HepG2 (cell line): ENCODE results near the gene MEG3. TPM values are rescaled to one million over a fixed set of nuclear protein-coding genes. Genes with fewer than 3 reads are reported as not detected.

Experiments
- ATF7-NPFF ChIP-seq: sonication (generic); formaldehyde crosslinking; IDR thresholded peaks from 2 replicates; pipeline ENCODE4 v1.8.1; 2023; ENCODE audit warnings: mild to moderate bottlenecking, low read depth, missing genetic modification reagents, moderate library complexity
- BCL6 ChIP-seq: IDR thresholded peaks from 2 replicates; pipeline ENCODE4 v1.6.1; 2016; ENCODE audit warnings: missing genetic modification reagents, missing compliant biosample characterization
- HNF1A ChIP-seq, 2 experiments: sonication (generic) in 1 of 2; formaldehyde crosslinking in 1 of 2; IDR thresholded peaks; 2 replicates each; pipeline versions ENCODE4 v1.4.0 to v1.6.1; 2016 to 2020; ENCODE audit warnings: borderline replicate concordance in 1 of 2, low read depth in 1 of 2, mild to moderate bottlenecking in 1 of 2, missing genetic modification reagents in 1 of 2
- PREB ChIP-seq: sonication (generic); formaldehyde crosslinking; IDR thresholded peaks from 2 replicates; pipeline ENCODE4 v1.4.0; 2020; ENCODE audit warnings: missing genetic modification reagents
- SALL1 ChIP-seq: sonication (generic); formaldehyde crosslinking; IDR thresholded peaks from 2 replicates; pipeline ENCODE4 v1.8.0; 2022; ENCODE audit warnings: mild to moderate bottlenecking, missing genetic modification reagents
- YY1 ChIP-seq: IDR thresholded peaks from 2 replicates; pipeline ENCODE4 v1.6.1; 2011; ENCODE audit warnings: low read length, low read depth, moderate library complexity, mild to moderate bottlenecking; ENCODE audit not compliant: insufficient read depth, insufficient replicate concordance
- ZBTB20 ChIP-seq: sonication (generic); formaldehyde crosslinking; IDR thresholded peaks from 2 replicates; pipeline ENCODE4 v1.8.1; 2023; ENCODE audit warnings: missing genetic modification reagents, low read depth, mild to moderate bottlenecking, borderline replicate concordance
- ZMAT5 ChIP-seq: sonication (generic); formaldehyde crosslinking; IDR thresholded peaks from 2 replicates; pipeline ENCODE4 v1.5.0; 2020; ENCODE audit warnings: mild to moderate bottlenecking, low read depth, missing genetic modification reagents, borderline replicate concordance
- ZNF33A ChIP-seq: sonication (generic); formaldehyde crosslinking; IDR thresholded peaks from 2 replicates; pipeline ENCODE4 v1.5.1; 2020; ENCODE audit warnings: missing genetic modification reagents, mild to moderate bottlenecking, moderate library complexity, borderline replicate concordance
- ZNF616 ChIP-seq: sonication (generic); formaldehyde crosslinking; IDR thresholded peaks from 2 replicates; pipeline ENCODE4 v1.5.0; 2020; ENCODE audit warnings: low read depth, mild to moderate bottlenecking, missing genetic modification reagents
- ZNF775 ChIP-seq: sonication (generic); formaldehyde crosslinking; IDR thresholded peaks from 2 replicates; pipeline ENCODE4 v1.4.0; 2020; ENCODE audit warnings: missing genetic modification reagents, mild to moderate bottlenecking, moderate library complexity, borderline replicate concordance
- ZNF841 ChIP-seq: sonication (generic); formaldehyde crosslinking; IDR thresholded peaks from 2 replicates; pipeline ENCODE4 v1.8.1; 2023; ENCODE audit warnings: missing genetic modification reagents, borderline replicate concordance
- polyA plus RNA-seq, 8 experiments: library from polyadenylated mRNA; depleted of rRNA in 3 of 8; stranded (reverse) in 7 of 8; unstranded in 1 of 8; fragments of >200 nt; fragmentation: Illumina TruSeq in 4 of 8; extraction: Trizol in 4 of 8; gene quantifications; 2 replicates each; pipeline versions ENCODE4 v1.2.1 to v1.2.3, GENCODE V29; 2011 to 2016; ENCODE audit warnings: low read depth in 4 of 8, missing spikeins in 1 of 8, mixed read lengths in 1 of 8; ENCODE audit not compliant: insufficient read depth in 1 of 8
- total RNA-seq, 5 experiments: library from RNA; depleted of rRNA; stranded (reverse); fragments of >200 nt; fragmentation: Illumina TruSeq; extraction: Trizol; gene quantifications; 2 replicates each; pipeline ENCODE4 v1.2.3, GENCODE V29; 2016; ENCODE audit warnings: low read depth in 1 of 5
- TF ChIP-seq, protein P1 (sequence below), 2 experiments: fragments of 450-650 bp in 1 of 2; sonication (generic) in 1 of 2; formaldehyde crosslinking in 1 of 2; IDR thresholded peaks; 2 replicates each; pipeline versions ENCODE4 v1.6.1 to v1.8.0; 2016 to 2022; ENCODE audit warnings: antibody characterized with exemption in 1 of 2, mild to moderate bottlenecking in 1 of 2, missing genetic modification reagents in 1 of 2

MEG3 gene
- total and polyA plus RNA-seq, 2 of the 13 experiments (the other 11 are each of a cell fraction or from before 2014, with no cell fraction given), result 0.17 TPM; not detected in 1

DNA sequence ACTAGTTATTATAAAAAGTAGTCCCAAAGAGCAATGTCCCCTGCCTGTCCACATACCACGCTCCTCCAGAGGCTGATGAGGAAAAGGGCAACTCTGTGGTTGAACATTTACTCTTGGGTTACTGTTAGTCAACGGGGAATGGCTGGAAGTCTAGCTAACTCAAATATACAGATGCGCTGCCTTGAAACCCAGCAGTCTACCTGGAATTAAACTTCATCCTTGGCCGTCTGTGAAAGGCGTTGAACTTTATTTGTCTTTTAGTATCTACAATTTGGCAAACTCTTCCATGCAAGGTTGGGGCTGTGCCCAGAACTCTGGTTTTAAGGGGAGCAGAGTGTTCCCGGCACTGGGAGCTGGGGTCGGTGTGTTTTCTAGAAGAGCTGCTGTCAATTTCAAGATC lies 3.9 kb upstream of the MEG3 start (continued):
- TF ChIP-seq SALL1 (CRISPR knock-in tag) (no peak), ZNF775 (CRISPR knock-in tag) (no peak), ZNF33A (CRISPR knock-in tag) (no peak), ZBTB20 (CRISPR knock-in tag) (no peak), PREB (CRISPR knock-in tag) (no peak), YY1 (no peak), HNF1A (IDR thresholded peaks at IDR 0.05; ENCODE audit: low read depth) (peak; percentile 82), HNF1A (CRISPR knock-in tag; IDR thresholded peaks at IDR 0.05; ENCODE audit: borderline replicate concordance) (peak; percentile 81; the same call in 1 of the 2 replicates), ZNF841 (CRISPR knock-in tag) (no peak), ZMAT5 (no peak), ZNF616 (CRISPR knock-in tag) (no peak), BCL6 (CRISPR knock-in tag) (no peak), ATF7-NPFF (CRISPR knock-in tag) (no peak)
- TF ChIP-seq, protein P1, sequence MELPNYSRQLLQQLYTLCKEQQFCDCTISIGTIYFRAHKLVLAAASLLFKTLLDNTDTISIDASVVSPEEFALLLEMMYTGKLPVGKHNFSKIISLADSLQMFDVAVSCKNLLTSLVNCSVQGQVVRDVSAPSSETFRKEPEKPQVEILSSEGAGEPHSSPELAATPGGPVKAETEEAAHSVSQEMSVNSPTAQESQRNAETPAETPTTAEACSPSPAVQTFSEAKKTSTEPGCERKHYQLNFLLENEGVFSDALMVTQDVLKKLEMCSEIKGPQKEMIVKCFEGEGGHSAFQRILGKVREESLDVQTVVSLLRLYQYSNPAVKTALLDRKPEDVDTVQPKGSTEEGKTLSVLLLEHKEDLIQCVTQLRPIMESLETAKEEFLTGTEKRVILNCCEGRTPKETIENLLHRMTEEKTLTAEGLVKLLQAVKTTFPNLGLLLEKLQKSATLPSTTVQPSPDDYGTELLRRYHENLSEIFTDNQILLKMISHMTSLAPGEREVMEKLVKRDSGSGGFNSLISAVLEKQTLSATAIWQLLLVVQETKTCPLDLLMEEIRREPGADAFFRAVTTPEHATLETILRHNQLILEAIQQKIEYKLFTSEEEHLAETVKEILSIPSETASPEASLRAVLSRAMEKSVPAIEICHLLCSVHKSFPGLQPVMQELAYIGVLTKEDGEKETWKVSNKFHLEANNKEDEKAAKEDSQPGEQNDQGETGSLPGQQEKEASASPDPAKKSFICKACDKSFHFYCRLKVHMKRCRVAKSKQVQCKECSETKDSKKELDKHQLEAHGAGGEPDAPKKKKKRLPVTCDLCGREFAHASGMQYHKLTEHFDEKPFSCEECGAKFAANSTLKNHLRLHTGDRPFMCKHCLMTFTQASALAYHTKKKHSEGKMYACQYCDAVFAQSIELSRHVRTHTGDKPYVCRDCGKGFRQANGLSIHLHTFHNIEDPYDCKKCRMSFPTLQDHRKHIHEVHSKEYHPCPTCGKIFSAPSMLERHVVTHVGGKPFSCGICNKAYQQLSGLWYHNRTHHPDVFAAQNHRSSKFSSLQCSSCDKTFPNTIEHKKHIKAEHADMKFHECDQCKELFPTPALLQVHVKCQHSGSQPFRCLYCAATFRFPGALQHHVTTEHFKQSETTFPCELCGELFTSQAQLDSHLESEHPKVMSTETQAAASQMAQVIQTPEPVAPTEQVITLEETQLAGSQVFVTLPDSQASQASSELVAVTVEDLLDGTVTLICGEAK (IDR thresholded peaks at IDR 0.05), result no peak
- TF ChIP-seq, protein P1 (CRISPR knock-in tag; IDR thresholded peaks at IDR 0.05), result no peak
